Calu3 (cell line): ENCODE results near the gene PPP6R2. TPM values are rescaled to one million over a fixed set of nuclear protein-coding genes. Genes with fewer than 3 reads are reported as not detected.
A peak's percentile ranks its signal among the peaks of the same experiment; 100 is the strongest.

Source experiments
- BruUV-seq: library from RNA; stranded (reverse); fragments of 400-500 nt; replicated peaks from 2 replicates; lab custom pipeline; 2021; lab: Mats Ljungman, UMichigan
- CTCF ChIA-PET: fragments of 300-600 bp; sonication (Branson Sonifier 250); formaldehyde crosslinking; loops from one replicate; lab custom pipeline; 2022; ENCODE audit warnings: antibody characterized with exemption; lab: Charles Lee
- DNase-seq: peaks from one replicate; pipeline ENCODE4 v3.0.0; 2022
- H3K27ac Mint-ChIP-seq: one replicate; pipeline ENCODE4 v1.8.0; 2022; ENCODE audit warnings: mixed read lengths; ENCODE audit not compliant: unreplicated experiment
- H3K27me3 Mint-ChIP-seq: one replicate; pipeline ENCODE4 v1.8.0; 2022; ENCODE audit warnings: mixed read lengths; ENCODE audit not compliant: unreplicated experiment
- H3K36me3 Mint-ChIP-seq: one replicate; pipeline ENCODE4 v1.8.0; 2022; ENCODE audit warnings: mild to moderate bottlenecking, moderate library complexity, mixed read lengths; ENCODE audit not compliant: insufficient read depth, unreplicated experiment
- H3K4me1 Mint-ChIP-seq: one replicate; pipeline ENCODE4 v1.8.0; 2022; ENCODE audit warnings: mild to moderate bottlenecking, low read depth, mixed read lengths; ENCODE audit not compliant: unreplicated experiment
- H3K4me3 Mint-ChIP-seq: one replicate; pipeline ENCODE4 v1.8.0; 2022; ENCODE audit warnings: mild to moderate bottlenecking, low read depth, moderate library complexity, mixed read lengths; ENCODE audit not compliant: unreplicated experiment
- H3K9me3 Mint-ChIP-seq: one replicate; pipeline ENCODE4 v1.8.0; 2022; ENCODE audit warnings: low read depth, mixed read lengths; ENCODE audit not compliant: unreplicated experiment
- intact Hi-C: fragments of 100-400 bp; cut with micrococcal nuclease; formaldehyde crosslinking; loops from one replicate; pipeline ENCODE4 v1.10.0; 2022; ENCODE audit not compliant: unreplicated experiment
- total RNA-seq: library from RNA; stranded (reverse); gene quantifications from 2 replicates; pipeline ENCODE4 v1.2.3, GENCODE V29; 2022
- TF ChIP-seq, protein P1 (sequence below): fragments of 200-600 bp; IDR thresholded peaks from one replicate; pipeline ENCODE4 v1.8.0; 2022; ENCODE audit warnings: antibody characterized with exemption; ENCODE audit not compliant: unreplicated experiment

PPP6R2 gene
- total RNA-seq, 1 experiment from 2014 or later: 47.1 TPM

- peaks cover 64% of the 10 kb centered on the region for H3K4me1 Mint-ChIP-seq
- CTCF ChIA-PET: interaction anchor here (3.9 kb wide), 1 partner anchor 9 kb away, joined by 26 read pairs; no protein-coding TSS in a partner anchor
- DNase-seq: no peak
- no peaks in the 10 kb centered on the region for H3K27me3 Mint-ChIP-seq
- H3K36me3 Mint-ChIP-seq: peaks cover 89% of the 10 kb centered on the region
- no TSS peak for BruUV-seq
- H3K27ac Mint-ChIP-seq: peak overlapping the region; percentile 70
- intact Hi-C loops: no loop called here
- H3K4me3 Mint-ChIP-seq: peak overlapping the region; percentile 67
- TF ChIP-seq, protein P1, sequence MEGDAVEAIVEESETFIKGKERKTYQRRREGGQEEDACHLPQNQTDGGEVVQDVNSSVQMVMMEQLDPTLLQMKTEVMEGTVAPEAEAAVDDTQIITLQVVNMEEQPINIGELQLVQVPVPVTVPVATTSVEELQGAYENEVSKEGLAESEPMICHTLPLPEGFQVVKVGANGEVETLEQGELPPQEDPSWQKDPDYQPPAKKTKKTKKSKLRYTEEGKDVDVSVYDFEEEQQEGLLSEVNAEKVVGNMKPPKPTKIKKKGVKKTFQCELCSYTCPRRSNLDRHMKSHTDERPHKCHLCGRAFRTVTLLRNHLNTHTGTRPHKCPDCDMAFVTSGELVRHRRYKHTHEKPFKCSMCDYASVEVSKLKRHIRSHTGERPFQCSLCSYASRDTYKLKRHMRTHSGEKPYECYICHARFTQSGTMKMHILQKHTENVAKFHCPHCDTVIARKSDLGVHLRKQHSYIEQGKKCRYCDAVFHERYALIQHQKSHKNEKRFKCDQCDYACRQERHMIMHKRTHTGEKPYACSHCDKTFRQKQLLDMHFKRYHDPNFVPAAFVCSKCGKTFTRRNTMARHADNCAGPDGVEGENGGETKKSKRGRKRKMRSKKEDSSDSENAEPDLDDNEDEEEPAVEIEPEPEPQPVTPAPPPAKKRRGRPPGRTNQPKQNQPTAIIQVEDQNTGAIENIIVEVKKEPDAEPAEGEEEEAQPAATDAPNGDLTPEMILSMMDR: no peak
- no peaks in the 10 kb centered on the region for H3K9me3 Mint-ChIP-seq
These were observed 40.6 kb upstream of the PPP6R2 start for GRCh38 chr22:50302564-50302963.

- Mint-ChIP-seq H3K27ac (peak overlapping the region; percentile 84), H3K36me3 (peaks cover 91% of the 10 kb centered on the region), H3K4me1 (peaks cover 55% of the 10 kb centered on the region), H3K27me3 (no peaks in the 10 kb centered on the region), H3K9me3 (no peaks in the 10 kb centered on the region), H3K4me3 (peak overlapping the region; percentile 67)
- no peak for DNase-seq
- CTCF ChIA-PET: interaction anchor here (1.1 to 3.9 kb wide), 3 partner anchors 10 to 27 kb away, joined by 4 to 26 read pairs (median 8); no protein-coding TSS in a partner anchor
- BruUV-seq: no TSS peak
- intact Hi-C loops: no loop called here
- TF ChIP-seq, protein P1: no peak
These were observed 39.6 kb upstream of the PPP6R2 start for GRCh38 chr22:50303515-50303847.

DNA sequence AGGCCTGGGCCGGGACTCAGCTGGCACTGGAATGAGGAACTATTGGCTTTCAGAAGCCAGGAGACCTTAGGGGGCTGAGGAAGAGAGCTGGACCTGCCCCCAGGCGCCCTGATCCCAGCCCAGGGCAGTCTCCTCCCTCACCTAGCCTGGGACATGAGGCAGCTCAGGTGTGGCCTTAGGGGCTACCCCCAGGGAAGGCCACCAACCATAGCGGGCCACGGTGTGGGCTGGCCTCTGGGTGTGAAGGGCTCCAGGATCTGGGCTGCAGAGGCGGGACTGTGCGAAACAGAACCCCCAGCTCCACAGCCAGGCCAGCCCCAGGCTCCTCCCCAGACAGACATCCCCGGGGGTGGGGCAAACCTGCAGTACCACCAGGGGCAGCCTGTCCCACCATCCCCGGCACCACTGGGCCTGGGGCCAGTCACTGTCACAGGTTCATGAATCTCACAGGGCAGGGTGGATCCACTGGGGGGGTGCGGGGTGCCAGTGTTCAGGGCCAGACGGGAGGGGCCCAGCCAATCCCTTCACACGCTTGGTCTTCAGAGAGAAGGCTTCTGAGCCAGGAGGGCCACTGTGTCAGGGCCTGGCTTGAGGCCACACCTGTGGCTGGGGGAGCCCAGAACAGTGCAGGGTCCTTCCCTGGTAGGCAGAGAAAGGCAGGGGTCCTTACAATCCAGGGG is 39.1 kb upstream of the PPP6R2 start:
- no TSS peak for BruUV-seq
- no peaks in the 10 kb centered on the region for H3K27me3 Mint-ChIP-seq
- TF ChIP-seq, protein P1: no peak
- DNase-seq: peak; percentile 85
- intact Hi-C loops: no loop called here
- peaks cover 54% of the 10 kb centered on the region for H3K4me1 Mint-ChIP-seq
- H3K36me3 Mint-ChIP-seq: peaks cover 87% of the 10 kb centered on the region
- H3K27ac Mint-ChIP-seq: peak overlapping the region; percentile 84
- no peaks in the 10 kb centered on the region for H3K9me3 Mint-ChIP-seq
- CTCF ChIA-PET: interaction anchor here (1.1 to 3.9 kb wide), 4 partner anchors 8 to 28 kb away, joined by 4 to 26 read pairs (median 7); no protein-coding TSS in a partner anchor
- peak overlapping the region; percentile 67 for H3K4me3 Mint-ChIP-seq

DNA sequence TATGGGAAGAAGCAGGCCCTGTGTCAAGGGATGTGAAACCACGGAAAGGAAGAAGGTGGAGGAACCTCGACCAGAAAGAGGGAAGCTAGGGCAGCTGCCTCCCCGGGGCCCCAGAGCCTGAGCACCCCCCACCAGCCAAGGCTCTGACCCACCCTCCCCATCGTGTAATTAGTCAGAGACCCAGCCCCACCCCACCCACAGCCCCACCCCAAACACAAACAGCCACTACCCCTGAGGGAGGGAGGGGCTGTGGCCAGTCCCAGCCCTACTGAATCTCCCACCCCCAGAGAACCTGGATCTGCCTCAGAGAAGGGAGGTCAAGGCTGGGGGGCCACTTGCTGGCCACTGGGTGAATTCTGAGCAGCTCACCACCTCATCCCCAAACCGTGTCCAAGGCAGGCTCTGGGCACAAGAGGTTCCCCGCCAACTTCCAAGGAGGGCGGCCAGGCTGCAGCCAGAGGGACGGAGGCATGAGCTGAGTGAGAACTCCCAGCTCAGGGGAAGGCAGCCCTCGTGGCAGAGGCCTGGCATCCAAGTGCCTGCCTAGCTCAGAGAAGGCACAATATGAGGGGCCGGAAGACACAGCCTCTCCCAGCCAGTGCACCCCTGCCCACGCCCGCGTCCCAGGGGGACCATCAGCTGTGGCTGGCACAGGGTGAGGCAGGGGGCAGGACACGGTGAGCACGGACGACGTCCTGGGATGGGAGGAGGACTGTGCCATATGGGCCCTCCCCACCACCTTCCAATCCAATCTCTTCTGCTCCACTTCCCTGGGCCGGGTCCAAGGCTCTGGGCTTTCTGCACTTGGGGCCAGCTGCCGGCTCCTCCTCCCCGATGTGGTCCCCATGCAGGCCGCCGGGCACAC is 38.4 kb upstream of the PPP6R2 start:
- Mint-ChIP-seq H3K27ac (peak overlapping the region; percentile 84), H3K9me3 (no peaks in the 10 kb centered on the region), H3K4me1 (peaks cover 54% of the 10 kb centered on the region), H3K27me3 (no peaks in the 10 kb centered on the region), H3K36me3 (peaks cover 83% of the 10 kb centered on the region), H3K4me3 (peak overlapping the region; percentile 67)
- CTCF ChIA-PET: interaction anchor here (0.6 to 3.9 kb wide), 3 partner anchors 8 to 52 kb away, joined by 6 to 26 read pairs (median 8); no protein-coding TSS in a partner anchor
- peak; percentile 47 for DNase-seq
- intact Hi-C loops: no loop called here
- TF ChIP-seq, protein P1: no peak
- BruUV-seq: TSS peak; percentile 80
